Calu3 (cell line): ENCODE data around the gene FBXW7. TPM values are rescaled to one million over a fixed set of nuclear protein-coding genes. Genes with fewer than 3 reads are reported as not detected.

Experiments
- Bru-seq: library from RNA; stranded (reverse); fragments of 400-500 nt; gene quantifications from one replicate; lab custom pipeline; 2021; lab: Mats Ljungman, UMichigan
- BruChase-seq, 2 experiments: library from RNA; stranded (reverse); fragments of 400-500 nt; gene quantifications; one replicate each; lab custom pipeline; 2021; lab: Mats Ljungman, UMichigan
- BruUV-seq: library from RNA; stranded (reverse); fragments of 400-500 nt; replicated peaks from 2 replicates; lab custom pipeline; 2021; lab: Mats Ljungman, UMichigan
- CTCF ChIA-PET: fragments of 300-600 bp; sonication (Branson Sonifier 250); formaldehyde crosslinking; loops from one replicate; lab custom pipeline; 2022; ENCODE audit warnings: antibody characterized with exemption; lab: Charles Lee
- DNase-seq: peaks from one replicate; pipeline ENCODE4 v3.0.0; 2022
- H3K27ac Mint-ChIP-seq: one replicate; pipeline ENCODE4 v1.8.0; 2022; ENCODE audit warnings: mixed read lengths; ENCODE audit not compliant: unreplicated experiment
- H3K27me3 Mint-ChIP-seq: one replicate; pipeline ENCODE4 v1.8.0; 2022; ENCODE audit warnings: mixed read lengths; ENCODE audit not compliant: unreplicated experiment
- H3K36me3 Mint-ChIP-seq: one replicate; pipeline ENCODE4 v1.8.0; 2022; ENCODE audit warnings: mild to moderate bottlenecking, moderate library complexity, mixed read lengths; ENCODE audit not compliant: insufficient read depth, unreplicated experiment
- H3K4me1 Mint-ChIP-seq: one replicate; pipeline ENCODE4 v1.8.0; 2022; ENCODE audit warnings: mild to moderate bottlenecking, low read depth, mixed read lengths; ENCODE audit not compliant: unreplicated experiment
- H3K4me3 Mint-ChIP-seq: one replicate; pipeline ENCODE4 v1.8.0; 2022; ENCODE audit warnings: mild to moderate bottlenecking, low read depth, moderate library complexity, mixed read lengths; ENCODE audit not compliant: unreplicated experiment
- H3K9me3 Mint-ChIP-seq: one replicate; pipeline ENCODE4 v1.8.0; 2022; ENCODE audit warnings: low read depth, mixed read lengths; ENCODE audit not compliant: unreplicated experiment
- CTCF ChIP-seq: fragments of 200-600 bp; IDR thresholded peaks from one replicate; pipeline ENCODE4 v1.8.0; 2022; ENCODE audit warnings: antibody characterized with exemption; ENCODE audit not compliant: unreplicated experiment
- intact Hi-C: fragments of 100-400 bp; cut with micrococcal nuclease; formaldehyde crosslinking; loops from one replicate; pipeline ENCODE4 v1.10.0; 2022; ENCODE audit not compliant: unreplicated experiment
- long read RNA-seq: library from polyadenylated mRNA; stranded (forward); transcript quantifications from one replicate; pipeline ENCODE4 v2.0.0, GENCODE V29; 2022
- total RNA-seq: library from RNA; stranded (reverse); gene quantifications from 2 replicates; pipeline ENCODE4 v1.2.3, GENCODE V29; 2022

The FBXW7 gene
- total RNA-seq (38.7 and 45.1 TPM in 2 replicates), Bru-seq, nascent RNA (percentile 89 among the genes with signal in this experiment), BruChase-seq, experiment 1, labeled RNA remaining after a 6-hour chase (percentile 67 among the genes with signal in this experiment), BruChase-seq, experiment 2, labeled RNA remaining after a 2-hour chase (percentile 72 among the genes with signal in this experiment)
- long read RNA-seq, full-length matches to known transcripts: 3 of 12 reads
- long read RNA-seq, partial matches to known transcripts: 2 of 12 reads
- long read RNA-seq, other reads (novel, unspliced or antisense): 7 of 12 reads

- peaks cover 32% of the 10 kb centered on the region for H3K36me3 Mint-ChIP-seq
- peaks cover 30% of the 10 kb centered on the region for H3K4me1 Mint-ChIP-seq
- no TSS peak for BruUV-seq
- intact Hi-C loops: loop anchor here (10.0 kb wide), 1 partner anchor 109 kb away; no protein-coding TSS in a partner anchor
- TF ChIP-seq CTCF: no peak
- DNase-seq: peak; percentile 96
- no peaks in the 10 kb centered on the region for H3K9me3 Mint-ChIP-seq
- CTCF ChIA-PET: interaction anchor here (0.6 to 1.3 kb wide), 4 partner anchors 35 to 87 kb away, joined by 3 to 4 read pairs (median 3); no protein-coding TSS in a partner anchor
- peak within 1 kb of the TSS; percentile 92 for H3K27ac Mint-ChIP-seq
- H3K27me3 Mint-ChIP-seq: no peaks in the 10 kb centered on the region
- H3K4me3 Mint-ChIP-seq: peak within 1 kb of the TSS; percentile 96
Measured at GRCh38 chr4:152535903-152536544, at the start of gene FBXW7. FBXW7 (minus strand) TSS chr4:152536092; CDS start chr4:152411803, 124,289 bp downstream.

- intact Hi-C loops: no loop called here
- BruUV-seq: no TSS peak
- CTCF ChIA-PET: no interaction called here
- TF ChIP-seq CTCF: no peak
- DNase-seq: no peak
- H3K36me3 Mint-ChIP-seq: no peaks in the 10 kb centered on the region
- H3K9me3 Mint-ChIP-seq: peaks cover 4% of the 10 kb centered on the region
- no peak overlapping the region for H3K4me3 Mint-ChIP-seq
- no peak overlapping the region for H3K27ac Mint-ChIP-seq
- H3K27me3 Mint-ChIP-seq: no peaks in the 10 kb centered on the region
- peaks cover 8% of the 10 kb centered on the region for H3K4me1 Mint-ChIP-seq
Measured at GRCh38 chr4:152585023-152585441, 49.1 kb upstream of the FBXW7 start.

- CTCF ChIA-PET: no interaction called here
- no TSS peak for BruUV-seq
- no peak for DNase-seq
Measured at GRCh38 chr4:152581536-152582160, 45.8 kb upstream of the FBXW7 start.

More at GRCh38 chr4:152581536-152582160, 45.8 kb upstream of the FBXW7 start:
- Mint-ChIP-seq H3K9me3 (no peaks in the 10 kb centered on the region), H3K27me3 (no peaks in the 10 kb centered on the region), H3K36me3 (no peaks in the 10 kb centered on the region), H3K4me3 (no peak overlapping the region), H3K27ac (no peak overlapping the region), H3K4me1 (peaks cover 20% of the 10 kb centered on the region)
- intact Hi-C loops: no loop called here
- no peak for TF ChIP-seq CTCF
